Anterior cingulate cortex (tissue), 58 donors: Measurements from ENCODE around the gene RSRC1.
"Not testable (repeated sequence)": the region's sequence is repeated elsewhere in the genome, so short reads cannot be mapped to it uniquely, and the experiment has no call there.

ENCODE experiments used
- DNase-seq, 58 donors: peaks; one replicate each; lab custom pipeline; 2025; lab: John Stamatoyannopoulos, UW

RSRC1 gene

GRCh38 chr3:158494673-158495072 lies 384.8 kb downstream of the RSRC1 start:
- DNase-seq = no peak

- DNase-seq = not testable (repeated sequence)
Observed at GRCh38 chr3:158495398-158495902, 385.6 kb downstream of the RSRC1 start.

DNA sequence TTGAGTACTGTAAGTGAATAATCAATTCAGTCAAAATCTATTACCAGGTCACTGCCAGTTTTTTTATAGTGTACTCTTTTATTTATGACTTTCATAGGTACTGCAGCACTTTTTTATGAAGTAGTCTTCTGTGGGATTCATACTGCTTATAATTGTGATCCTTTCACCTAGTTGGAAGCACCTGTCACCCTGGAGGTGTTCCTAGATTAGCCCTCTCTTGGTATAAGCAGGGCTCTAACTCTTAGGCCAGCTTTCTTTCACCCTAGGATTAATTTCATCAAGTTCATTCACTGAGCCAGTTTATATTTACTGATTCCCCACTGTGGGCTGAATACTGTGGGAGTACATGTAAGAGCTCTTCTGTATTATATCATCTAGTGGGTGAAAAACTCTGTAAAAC lies 395.2 kb downstream of the RSRC1 start:
- DNase-seq = no peak

DNA sequence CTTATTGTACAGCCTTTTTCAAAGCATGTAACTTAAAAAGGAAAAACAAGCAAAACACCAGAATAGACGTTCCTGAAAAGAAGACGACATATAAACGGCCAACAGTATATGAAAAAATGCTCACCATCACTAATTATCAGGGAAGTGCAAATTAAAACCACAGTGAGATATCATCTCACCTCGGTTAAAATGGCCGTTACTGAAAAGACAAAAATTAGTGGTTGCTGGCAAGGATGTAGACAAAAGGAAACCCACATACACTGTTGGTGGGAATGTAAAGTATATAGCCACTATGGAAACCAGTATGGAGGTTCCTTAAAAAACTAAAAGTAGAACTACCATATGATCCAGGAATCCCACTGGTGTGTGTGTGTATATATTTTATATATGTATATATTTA lies 396.6 kb downstream of the RSRC1 start:
- no peak for DNase-seq

GRCh38 chr3:158508481-158508880 lies 398.6 kb downstream of the RSRC1 start:
- no peak for DNase-seq

GRCh38 chr3:158509891-158510290 lies 400.0 kb downstream of the RSRC1 start:
- DNase-seq = no peak

GRCh38 chr3:158516729-158517128 lies 406.8 kb downstream of the RSRC1 start:
- DNase-seq = not testable (repeated sequence)

DNA sequence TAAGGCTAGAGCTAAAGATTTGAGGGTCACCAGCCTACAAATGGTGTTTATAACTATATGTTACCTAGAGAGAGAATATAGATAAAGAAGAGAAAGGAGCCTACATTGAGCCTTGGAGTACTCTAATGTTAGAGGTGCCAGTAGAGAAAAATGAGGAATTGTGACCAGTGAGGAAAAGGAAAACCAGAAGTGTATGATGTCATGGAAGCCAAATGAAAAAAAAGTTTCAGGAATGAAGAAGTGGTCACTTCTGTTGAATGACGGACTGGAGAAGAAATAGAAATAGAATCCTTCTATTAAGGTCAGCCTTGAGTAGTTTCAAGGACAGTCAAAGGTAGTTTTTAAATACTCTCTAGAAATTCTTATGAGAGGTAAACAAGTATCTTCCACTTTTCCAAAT lies 409.9 kb downstream of the RSRC1 start:
- no peak for DNase-seq

DNA sequence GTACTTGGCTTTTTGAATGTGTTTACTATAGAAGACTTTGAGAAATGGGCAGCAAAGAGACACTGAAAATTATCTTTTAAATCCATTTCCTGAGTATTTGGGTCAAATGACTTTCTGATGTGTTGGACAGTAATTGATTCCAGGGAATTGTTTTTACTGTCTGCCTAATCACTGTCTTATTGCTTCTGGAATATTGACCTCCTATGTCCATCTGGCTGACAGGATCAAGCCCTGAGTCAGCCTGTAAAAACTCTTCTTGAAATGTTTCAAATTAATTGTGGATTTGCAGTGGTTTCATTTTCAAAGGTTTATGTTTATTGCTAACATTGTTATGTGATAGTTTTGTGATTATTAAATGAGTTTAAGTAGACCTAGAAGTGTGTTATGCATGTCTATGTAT lies 410.5 kb downstream of the RSRC1 start:
- no peak for DNase-seq

DNA sequence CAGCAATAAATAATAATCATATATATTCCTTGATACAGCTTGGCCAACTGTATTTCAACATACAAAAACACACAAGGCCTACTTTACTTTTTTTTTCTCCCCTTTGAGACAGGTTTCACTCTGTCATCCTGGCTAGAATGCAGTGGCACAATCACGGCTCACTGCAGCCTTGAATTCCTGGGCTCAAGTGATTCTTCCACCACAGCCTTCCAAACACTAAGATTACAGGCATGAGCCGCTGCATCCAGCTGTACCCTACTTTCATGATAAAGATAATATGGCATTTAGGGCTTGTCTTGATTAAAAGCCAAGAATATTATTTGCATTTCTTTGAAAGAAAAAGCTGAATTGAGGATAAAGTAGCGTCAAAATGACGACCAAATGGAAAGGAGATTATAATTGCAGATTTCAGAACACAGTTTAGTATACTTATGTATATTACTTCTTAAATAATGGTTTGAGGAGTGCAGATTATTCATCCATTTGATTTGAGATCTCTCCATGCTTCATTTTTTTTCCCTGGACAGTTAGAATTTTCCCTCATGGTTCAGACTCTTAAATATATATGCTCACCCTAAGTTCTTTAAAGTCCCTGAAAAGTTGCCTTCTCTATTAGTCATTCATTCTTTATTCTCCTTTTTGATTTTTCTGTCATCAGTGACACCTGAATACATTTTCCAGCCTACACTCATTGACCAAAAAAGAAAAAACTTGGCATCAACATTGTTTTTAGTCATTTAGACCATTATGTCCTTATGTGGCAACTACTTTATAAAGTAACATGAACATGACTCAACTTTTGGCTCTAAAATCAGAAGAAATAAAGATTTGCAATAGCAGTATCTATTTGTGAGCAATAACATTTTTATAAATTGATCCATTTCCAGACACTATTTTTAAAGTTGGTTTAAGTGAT lies 412.6 kb downstream of the RSRC1 start:
- DNase-seq = no peak

DNA sequence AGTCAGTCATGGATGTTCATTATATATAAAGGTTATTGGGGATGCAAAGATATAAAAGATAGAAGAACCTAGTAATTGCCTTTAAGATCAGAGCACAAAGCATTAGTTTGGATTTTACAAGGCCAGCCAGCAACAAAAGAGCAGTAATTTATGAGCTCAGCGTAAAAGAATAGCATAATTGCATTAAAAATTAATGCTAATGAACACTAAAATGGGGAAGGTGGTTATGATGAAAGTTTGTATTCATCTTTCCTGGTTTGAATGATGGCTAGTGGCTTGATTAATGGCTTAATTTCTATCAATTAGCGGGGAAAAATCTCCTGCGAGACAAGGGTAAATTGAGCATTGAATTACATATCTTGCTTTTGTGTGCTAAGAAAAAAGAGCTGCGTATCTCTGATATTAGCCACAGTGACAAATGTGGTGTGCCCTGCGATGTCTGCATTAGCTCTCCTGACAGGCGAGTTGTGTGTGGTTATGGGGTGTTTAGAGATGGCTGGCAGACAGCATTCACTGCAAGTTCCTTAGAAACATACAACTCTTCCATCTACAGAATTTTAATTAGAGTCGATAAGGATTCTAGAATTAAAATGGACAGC lies 418.3 kb downstream of the RSRC1 start:
- no peak for DNase-seq

- no peak for DNase-seq
Observed at GRCh38 chr3:158531334-158531733, 421.4 kb downstream of the RSRC1 start.

DNA sequence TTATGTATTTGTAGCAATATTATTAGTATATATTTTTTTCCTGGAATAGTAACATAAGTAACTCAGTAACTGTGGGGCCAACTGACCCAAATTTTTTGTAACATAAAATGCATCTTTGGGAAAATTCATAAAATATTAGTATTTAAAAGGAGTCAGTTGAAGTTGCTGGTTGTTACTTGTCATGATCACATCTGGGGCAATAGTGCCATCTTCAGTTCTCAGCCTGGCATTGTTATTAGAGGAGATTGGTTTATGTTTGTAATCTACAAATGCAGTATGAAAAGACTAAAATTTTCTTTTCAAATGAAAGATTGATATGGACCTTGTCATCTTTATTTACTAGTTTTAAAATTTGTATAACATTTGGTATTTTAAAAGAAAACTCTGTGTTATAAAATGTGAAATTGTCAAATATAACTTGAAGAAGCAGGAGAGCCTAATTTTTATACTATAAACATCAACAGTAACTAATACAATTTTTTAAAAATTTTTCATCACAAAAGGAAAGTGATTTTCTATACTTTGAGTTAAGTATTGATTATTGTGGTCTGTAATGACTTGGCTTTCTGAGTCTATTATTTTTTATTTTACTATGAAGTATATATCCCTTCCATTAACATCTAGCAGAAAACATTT lies 422.3 kb downstream of the RSRC1 start:
- DNase-seq = peak in 1 of 58 donors; percentile 11

GRCh38 chr3:158535918-158536317 lies 426.0 kb downstream of the RSRC1 start:
- DNase-seq = no peak

DNA sequence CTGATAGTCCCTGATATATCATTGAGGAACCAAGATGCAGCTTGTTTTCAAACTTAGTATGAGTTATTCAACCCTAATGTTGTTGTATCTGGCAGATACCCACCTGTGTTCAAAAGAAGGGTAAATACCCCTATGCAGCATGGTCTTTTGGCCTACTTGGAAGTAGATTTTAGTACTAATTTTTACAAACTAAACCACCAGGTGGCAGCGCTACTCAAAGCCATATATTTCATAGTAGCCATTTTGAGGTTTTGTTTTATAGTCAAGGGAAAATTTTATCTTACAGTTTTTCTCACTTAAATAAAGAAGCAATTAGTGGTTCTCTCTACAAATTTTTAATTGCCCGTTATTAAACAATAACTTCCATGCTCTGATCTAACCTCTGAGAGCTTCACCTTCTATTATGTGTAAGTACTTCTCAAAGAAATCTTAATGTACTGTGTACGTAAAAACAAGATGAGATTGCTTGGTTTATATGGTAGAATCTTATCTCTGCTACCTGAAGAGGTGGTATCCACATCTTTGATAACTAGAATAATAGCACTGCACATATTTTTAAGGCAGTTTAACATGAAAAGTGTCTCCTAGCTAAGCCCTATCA lies 429.6 kb downstream of the RSRC1 start:
- no peak for DNase-seq

DNA sequence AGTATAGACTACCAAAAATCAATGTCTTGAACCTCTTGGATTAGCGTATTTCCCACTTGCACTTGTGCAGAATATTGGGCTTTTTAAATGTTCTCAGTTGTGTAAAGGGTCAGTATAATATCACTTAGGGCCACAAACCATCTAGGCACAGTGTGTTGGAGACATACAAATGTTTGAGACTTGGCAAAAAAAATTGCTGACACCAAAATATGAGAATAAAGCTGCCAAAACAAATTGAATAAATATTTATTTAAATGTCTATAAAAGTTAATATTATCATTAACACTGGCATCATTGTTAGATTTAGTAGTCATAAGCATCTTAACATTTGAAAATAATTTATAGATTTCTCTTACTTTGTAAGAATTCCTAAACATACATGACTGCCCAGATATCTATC lies 430.2 kb downstream of the RSRC1 start:
- DNase-seq = no peak

DNA sequence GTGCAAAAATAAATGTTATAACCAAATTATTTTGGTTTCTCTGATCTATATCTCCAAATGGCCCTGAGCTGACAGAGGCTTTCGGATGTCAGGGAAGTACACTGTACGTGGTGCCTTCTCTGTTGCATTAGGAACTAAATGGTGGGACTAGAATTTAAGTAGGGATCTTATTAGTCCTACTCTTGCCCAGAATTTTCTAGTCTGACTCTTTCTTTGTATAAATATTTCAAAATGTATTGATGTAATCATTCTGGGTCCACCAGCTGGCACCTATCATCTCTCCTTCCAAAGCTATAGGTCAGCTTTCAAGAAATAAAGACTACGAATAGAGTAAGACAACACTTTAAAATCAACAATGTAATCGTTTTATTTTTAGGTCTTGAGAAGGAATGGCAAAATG lies 438.8 kb downstream of the RSRC1 start:
- no peak for DNase-seq

GRCh38 chr3:158549938-158550337 lies 440.0 kb downstream of the RSRC1 start:
- DNase-seq = not testable (repeated sequence)

- no peak for DNase-seq
Observed at GRCh38 chr3:158552124-158552523, 442.2 kb downstream of the RSRC1 start.

DNA sequence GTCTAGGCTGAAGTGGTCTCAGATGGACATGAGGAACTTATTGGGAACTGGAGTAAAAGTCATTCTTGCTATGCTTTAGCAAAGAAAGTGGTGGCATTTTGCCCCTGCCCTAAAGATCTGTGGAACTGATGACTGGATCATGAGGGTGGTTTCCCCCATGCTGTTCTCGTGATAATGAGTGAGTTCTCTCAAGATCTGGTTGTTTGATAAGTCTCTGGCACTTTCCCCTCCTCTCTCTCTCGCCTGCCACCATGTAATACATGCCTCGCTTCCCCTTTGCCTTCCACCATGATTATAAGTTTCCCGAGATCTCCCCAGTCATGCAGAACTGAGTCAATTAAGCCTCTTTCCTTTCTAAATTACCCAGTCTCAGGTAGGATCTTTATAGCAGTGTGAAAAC lies 449.6 kb downstream of the RSRC1 start:
- DNase-seq = no peak

DNA sequence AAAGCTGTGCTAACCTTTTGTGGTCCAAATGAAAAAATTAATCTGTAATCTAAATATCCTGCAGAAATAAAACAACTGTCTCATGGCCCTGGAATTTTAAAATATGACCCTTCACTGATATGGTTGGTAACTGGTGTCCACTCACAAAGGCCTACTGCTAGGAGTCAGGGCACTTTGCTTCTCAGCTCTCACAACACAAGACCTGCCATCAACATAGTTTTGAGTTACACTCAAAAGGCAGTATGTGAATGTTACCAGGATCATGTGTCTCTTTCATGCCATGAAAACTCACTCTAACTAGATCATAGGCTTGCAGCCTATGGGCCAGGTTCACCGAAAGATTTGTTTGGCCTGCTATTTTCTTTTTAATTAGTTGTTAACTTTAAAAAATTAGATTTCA lies 451.1 kb downstream of the RSRC1 start:
- DNase-seq = no peak
